ENCODE data around the gene RBMS1. TPM values are rescaled to one million over a fixed set of nuclear protein-coding genes. Genes with fewer than 3 reads are reported as not detected.

The RBMS1 gene
- total RNA-seq, 4 donors from 2014 or later = 86.0 to 110 (median 91.5) TPM

DNA sequence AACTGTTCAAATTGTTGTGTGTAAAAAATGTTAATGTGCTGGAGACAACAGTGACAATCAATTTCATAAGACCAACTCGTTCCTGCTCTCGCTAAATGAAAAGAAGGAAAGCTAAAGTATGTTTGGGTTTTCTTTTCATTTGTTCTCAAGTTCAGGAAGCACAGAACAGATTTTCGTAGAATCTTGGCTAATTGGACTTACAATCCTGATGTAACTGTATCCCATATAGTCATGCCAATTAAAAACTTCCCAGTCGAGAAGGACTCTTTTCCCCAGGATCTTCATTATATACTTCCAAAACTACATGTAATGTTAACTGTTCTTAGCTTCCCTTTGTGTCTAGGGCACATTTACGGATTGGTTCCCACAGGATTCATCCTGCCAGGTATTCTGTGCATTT lies 158.2 kb downstream of the RBMS1 start:
- 56 to 64% methylated on average over 5 of the region's 5 CpGs for WGBS, 2 donors (ENCODE audit: low coverage in 1 of 2)
- no peak overlapping the region for H3K4me3 ChIP-seq
- no peaks in the 10 kb centered on the region for H3K27me3 ChIP-seq
- H3K4me1 ChIP-seq = peaks cover 23 to 92% (median 28%) of the 10 kb centered on the region in 3 donors
- H3K27ac ChIP-seq = no peak overlapping the region
- ATAC-seq = no peak
- no peaks in the 10 kb centered on the region for H3K36me3 ChIP-seq
- H3K9me3 ChIP-seq = no peaks in the 10 kb centered on the region
- no peak for TF ChIP-seq POLR2AphosphoS5 (IDR thresholded peaks at IDR 0.05)
- no peak for TF ChIP-seq CTCF (IDR thresholded peaks at IDR 0.05)

DNA sequence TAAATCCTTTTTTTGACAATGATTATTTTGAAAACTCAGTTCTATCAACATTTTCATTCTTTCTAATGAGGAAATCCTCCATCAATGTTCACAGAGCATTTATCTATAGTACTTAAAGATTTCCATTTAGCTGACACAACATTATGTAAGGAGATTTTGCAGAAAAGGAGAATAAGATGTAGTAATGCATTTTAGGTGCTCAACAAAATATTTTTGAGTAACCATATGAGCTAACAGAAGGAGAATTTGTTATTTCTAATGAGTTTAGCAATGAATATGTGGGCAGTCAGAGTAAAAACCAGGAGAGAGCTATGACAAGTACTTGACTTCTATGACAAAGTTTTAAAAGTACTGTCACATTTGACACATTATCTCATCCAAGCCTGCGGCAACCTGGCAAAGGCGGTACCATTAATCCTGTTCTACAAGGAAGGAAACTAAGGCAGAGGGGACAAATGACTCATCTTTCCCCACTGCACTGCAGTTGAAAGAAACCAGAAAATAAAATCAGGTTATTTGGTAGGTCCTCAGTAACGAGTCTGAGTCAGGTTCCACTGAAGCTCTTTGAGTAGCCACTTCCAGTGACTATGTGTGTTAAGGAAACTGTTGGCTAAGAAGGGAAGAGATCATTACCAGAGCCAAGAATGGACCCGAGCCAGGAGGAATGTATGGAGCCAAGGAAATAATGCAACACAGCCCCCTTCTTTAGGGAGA lies 159.4 kb downstream of the RBMS1 start:
- TF ChIP-seq POLR2AphosphoS5 (IDR thresholded peaks at IDR 0.05) = peak; percentile 35
- no peak for TF ChIP-seq POLR2A (IDR thresholded peaks at IDR 0.05)
- Histone ChIP-seq H3K4me1 (peaks cover 26 to 91% (median 28%) of the 10 kb centered on the region in 3 donors), H3K4me3 (no peak overlapping the region), H3K36me3 (no peaks in the 10 kb centered on the region), H3K9me3 (no peaks in the 10 kb centered on the region), H3K27me3 (no peaks in the 10 kb centered on the region), H3K27ac (peak overlapping the region in 1 of 4 donors; percentile 16)
- ATAC-seq = peak; percentile 13
- WGBS, 2 donors (ENCODE audit: low coverage in 1 of 2) = 48 to 51% methylated on average over 4 of the region's 4 CpGs

DNA sequence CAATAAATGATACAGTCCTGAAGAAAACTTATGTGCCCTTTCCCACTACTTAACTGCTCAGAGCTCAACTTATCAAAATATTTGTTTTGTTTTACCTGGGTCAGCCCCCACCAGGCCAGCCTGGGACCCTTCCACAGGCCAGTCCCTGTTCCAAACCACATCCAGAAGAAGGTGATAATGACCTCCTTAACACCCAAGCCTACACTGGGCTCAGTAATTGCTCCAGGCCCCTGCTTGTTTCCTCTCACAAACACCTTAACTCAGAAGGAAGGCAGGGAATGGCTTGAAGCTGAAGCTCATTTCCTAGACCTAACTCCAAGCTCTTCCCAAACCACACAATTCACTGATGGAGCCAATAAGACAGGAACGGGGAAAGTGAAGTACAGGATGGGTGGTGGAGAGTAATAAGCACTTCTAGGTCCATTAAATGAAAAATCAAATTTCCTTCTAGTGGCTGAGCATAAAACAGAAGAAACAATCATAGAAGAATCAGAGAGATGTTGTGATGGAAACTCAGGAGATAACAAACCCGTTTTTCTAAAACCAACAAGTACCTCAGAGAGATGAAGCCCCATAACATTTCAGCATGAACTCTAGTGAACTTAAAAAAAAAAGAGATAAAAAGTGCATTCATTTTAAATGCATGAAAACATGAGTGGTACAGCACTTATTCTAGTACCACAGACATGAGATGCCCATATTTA lies 160.1 kb downstream of the RBMS1 start:
- peak overlapping the region in 1 of 4 donors; percentile 16 for H3K27ac ChIP-seq
- H3K27me3 ChIP-seq = no peaks in the 10 kb centered on the region
- no peak for ATAC-seq
- no peaks in the 10 kb centered on the region for H3K36me3 ChIP-seq
- 49 to 64% methylated on average over 1 to 2 of the region's 2 CpGs for WGBS, 2 donors (ENCODE audit: low coverage in 1 of 2)
- no peak overlapping the region for H3K4me3 ChIP-seq
- no peaks in the 10 kb centered on the region for H3K9me3 ChIP-seq
- H3K4me1 ChIP-seq = peaks cover 21 to 91% (median 28%) of the 10 kb centered on the region in 3 donors
- TF ChIP-seq POLR2AphosphoS5 (IDR thresholded peaks at IDR 0.05) = no peak
- no peak for TF ChIP-seq CTCF (IDR thresholded peaks at IDR 0.05)
- no peak for TF ChIP-seq EP300 (IDR thresholded peaks at IDR 0.05)
- no peak for TF ChIP-seq POLR2A (IDR thresholded peaks at IDR 0.05)

- H3K4me3 ChIP-seq = no peak overlapping the region
- TF ChIP-seq POLR2AphosphoS5 (IDR thresholded peaks at IDR 0.05) (peak; percentile 17), CTCF (IDR thresholded peaks at IDR 0.05) (no peak)
- WGBS, 2 donors (ENCODE audit: low coverage in 1 of 2) = 43 to 53% methylated on average over 1 to 2 of the region's 2 CpGs
- peaks cover 21 to 91% (median 30%) of the 10 kb centered on the region in 3 donors for H3K4me1 ChIP-seq
- H3K36me3 ChIP-seq = no peaks in the 10 kb centered on the region
- H3K27ac ChIP-seq = no peak overlapping the region
- H3K27me3 ChIP-seq = no peaks in the 10 kb centered on the region
- ATAC-seq = peak; percentile 60
- no peaks in the 10 kb centered on the region for H3K9me3 ChIP-seq
These were observed 161.3 kb downstream of the RBMS1 start for GRCh38 chr2:160332318-160332717.

GRCh38 chr2:160331258-160332025 lies 162.2 kb downstream of the RBMS1 start:
- TF ChIP-seq POLR2A (IDR thresholded peaks at IDR 0.05) (no peak), CTCF (IDR thresholded peaks at IDR 0.05) (no peak), EP300 (IDR thresholded peaks at IDR 0.05) (no peak), POLR2AphosphoS5 (IDR thresholded peaks at IDR 0.05) (no peak)
- Histone ChIP-seq H3K4me3 (no peak overlapping the region), H3K36me3 (no peaks in the 10 kb centered on the region), H3K9me3 (no peaks in the 10 kb centered on the region), H3K4me1 (peaks cover 21 to 91% (median 30%) of the 10 kb centered on the region in 3 donors), H3K27ac (peak overlapping the region in 1 of 4 donors; percentile 6), H3K27me3 (no peaks in the 10 kb centered on the region)
- no peak for ATAC-seq
- 46 to 61% methylated on average over 5 to 6 of the region's 6 CpGs for WGBS, 2 donors (ENCODE audit: low coverage in 1 of 2)

All from gastroesophageal sphincter (tissue), 4 donors.